Naive thymus-derived CD4-positive, alpha-beta T cell (primary cell): ENCODE measurements around the gene AXIN1. TPM values are rescaled to one million over a fixed set of nuclear protein-coding genes. Genes with fewer than 3 reads are reported as not detected.

ENCODE experiments used
- ATAC-seq: fragments of 150-1000 bp; cut with Tn5 transposase; 2 replicates; pipeline ENCODE4 v1.10.0; 2021; ENCODE audit warnings: mild to moderate bottlenecking, moderate library complexity
- CTCF ChIA-PET: fragments of 350-600 bp; sonication (Branson Sonifier 250); formaldehyde crosslinking; loops from one replicate; lab custom pipeline; 2021; ENCODE audit warnings: antibody characterized with exemption; lab: Charles Lee
- POLR2A ChIA-PET: fragments of 350-600 bp; sonication (Branson Sonifier 250); formaldehyde crosslinking; loops from one replicate; lab custom pipeline; 2021; ENCODE audit warnings: antibody characterized with exemption, inconsistent platforms; lab: Charles Lee
- DNase-seq, 9 donors: peaks; one replicate each; pipeline versions ENCODE4 v3.0.0 to v3.0.0-alpha.2; 2020 to 2022; ENCODE audit warnings: mixed read lengths in 1 of 9
- H3K27ac ChIP-seq: one replicate; pipeline ENCODE4 v1.7.0; 2013; ENCODE audit warnings: mild to moderate bottlenecking, low read depth, low read length, moderate library complexity
- H3K27me3 ChIP-seq, 2 donors: one replicate each; pipeline ENCODE4 v1.7.0; 2013; ENCODE audit warnings: low read length in 2 of 2, mild to moderate bottlenecking in 2 of 2, moderate library complexity in 2 of 2; ENCODE audit not compliant: control insufficient read depth in 2 of 2, insufficient read depth in 2 of 2
- H3K36me3 ChIP-seq, 3 experiments: 1 replicate in 2 of 3; 2 replicates in 1 of 3; pipeline ENCODE4 v1.7.0; 2013; ENCODE audit warnings: low read length in 3 of 3, mild to moderate bottlenecking in 3 of 3, moderate library complexity in 1 of 3; ENCODE audit not compliant: insufficient read depth in 3 of 3, control insufficient read depth in 2 of 3
- H3K4me1 ChIP-seq, 2 donors: one replicate each; pipeline ENCODE4 v1.7.0; 2013; ENCODE audit warnings: low read length in 2 of 2, mild to moderate bottlenecking in 2 of 2, moderate library complexity in 1 of 2; ENCODE audit not compliant: control insufficient read depth in 2 of 2, insufficient read depth in 2 of 2
- H3K4me3 ChIP-seq: 2 replicates; pipeline ENCODE4 v1.7.0; 2013; ENCODE audit warnings: mild to moderate bottlenecking, low read length
- H3K9me3 ChIP-seq, 3 experiments: 1 replicate in 2 of 3; 2 replicates in 1 of 3; pipeline ENCODE4 v1.7.0; 2013; ENCODE audit warnings: low read length in 3 of 3; ENCODE audit not compliant: control insufficient read depth in 2 of 3
- H3K27ac Mint-ChIP-seq, 9 donors: one replicate each; pipeline ENCODE4 v1.8.0; 2020 to 2022; ENCODE audit warnings: mixed read lengths in 9 of 9, mild to moderate bottlenecking in 8 of 9, moderate library complexity in 5 of 9, inconsistent platforms in 2 of 9
- H3K27me3 Mint-ChIP-seq, 5 donors: one replicate each; pipeline ENCODE4 v1.8.0; 2021 to 2022; ENCODE audit warnings: mixed read lengths in 5 of 5, mild to moderate bottlenecking in 1 of 5
- H3K36me3 Mint-ChIP-seq, 5 donors: one replicate each; pipeline ENCODE4 v1.8.0; 2020 to 2022; ENCODE audit warnings: mixed read lengths in 5 of 5, mild to moderate bottlenecking in 3 of 5, inconsistent platforms in 1 of 5
- H3K4me1 Mint-ChIP-seq, 7 donors: one replicate each; pipeline ENCODE4 v1.8.0; 2020 to 2022; ENCODE audit warnings: mixed read lengths in 7 of 7, mild to moderate bottlenecking in 3 of 7, inconsistent platforms in 1 of 7
- H3K4me3 Mint-ChIP-seq, 10 donors: one replicate each; pipeline ENCODE4 v1.8.0; 2020 to 2022; ENCODE audit warnings: mild to moderate bottlenecking in 10 of 10, mixed read lengths in 10 of 10, moderate library complexity in 6 of 10, inconsistent platforms in 2 of 10
- H3K9me3 Mint-ChIP-seq, 11 donors: one replicate each; pipeline ENCODE4 v1.8.0; 2020 to 2022; ENCODE audit warnings: mixed read lengths in 11 of 11, mild to moderate bottlenecking in 4 of 11, inconsistent platforms in 1 of 11, moderate library complexity in 1 of 11
- intact Hi-C, 2 donors: fragments of 100-400 bp; cut with micrococcal nuclease; formaldehyde crosslinking; loops; one replicate each; pipeline ENCODE4 v1.15.1; 2023
- polyA plus RNA-seq, 2 donors: library from polyadenylated mRNA; unstranded; fragments of 300-500 nt; fragmentation: Illumina TruSeq; gene quantifications; one replicate each; pipeline ENCODE4 v1.2.3, GENCODE V29; 2021
- total RNA-seq, 6 experiments: library from RNA in 5 of 6; stranded (reverse) in 5 of 6; gene quantifications; 1 replicate in 5 of 6; 2 replicates in 1 of 6; pipeline ENCODE4 v1.2.3 and lab custom pipeline; 2021 to 2026

Gene AXIN1
- total and polyA plus RNA-seq, 7 experiments from 2014 or later = 1.2 to 45.9 (median 36.2) TPM

GRCh38 chr16:255183-255582, 97.3 kb downstream of the AXIN1 start:
- no peaks in the 10 kb centered on the region for H3K27me3 Mint-ChIP-seq

DNA sequence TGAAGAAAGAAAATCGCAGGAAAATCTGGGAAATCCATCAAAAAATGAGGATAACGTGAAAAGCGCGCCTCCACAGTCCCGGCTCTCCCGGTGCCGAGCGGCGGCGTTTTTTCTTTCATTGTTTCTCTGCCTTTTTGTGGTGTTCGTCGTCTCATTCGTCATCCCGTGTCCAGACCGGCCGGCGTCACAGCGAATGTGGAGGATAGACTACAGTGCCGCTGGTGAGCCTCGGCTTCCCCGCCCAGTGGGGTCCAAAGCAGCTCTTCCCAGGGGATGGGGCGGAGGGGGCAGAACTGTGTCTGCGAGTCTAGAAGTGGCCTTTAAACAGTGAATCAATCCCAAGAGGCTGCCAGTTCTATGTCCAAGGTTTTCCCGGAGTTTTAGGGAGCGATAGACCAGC, 98.1 kb downstream of the AXIN1 start:
- Histone ChIP-seq H3K27me3 (no peaks in the 10 kb centered on the region), H3K9me3 (no peaks in the 10 kb centered on the region), H3K4me1 (peaks cover 9 to 20% of the 10 kb centered on the region in 2 donors), H3K36me3 (peaks cover 0 to 29% (median 0%) of the 10 kb centered on the region in 3 experiments), H3K4me3 (no peak overlapping the region), H3K27ac (no peak overlapping the region)
- no peak for DNase-seq
- peak overlapping the region in 6 of 10 donors; percentile 23 to 91 (median 66) for H3K4me3 Mint-ChIP-seq
- ChIA-PET CTCF (no interaction called here), POLR2A (interaction anchor here (1.0 kb wide), 1 partner anchor 19 kb away, joined by 3 read pairs; no protein-coding TSS in a partner anchor)
- H3K36me3 Mint-ChIP-seq = peaks cover 4 to 31% (median 17%) of the 10 kb centered on the region in 5 donors
- no peak for ATAC-seq
- H3K27me3 Mint-ChIP-seq = no peaks in the 10 kb centered on the region
- H3K4me1 Mint-ChIP-seq = peaks cover 12 to 44% (median 29%) of the 10 kb centered on the region in 7 donors
- H3K9me3 Mint-ChIP-seq = no peaks in the 10 kb centered on the region
- intact Hi-C loops = no loop called here
- peak overlapping the region in 6 of 9 donors; percentile 51 to 91 (median 82) for H3K27ac Mint-ChIP-seq

More at GRCh38 chr16:255183-255582, 97.3 kb downstream of the AXIN1 start:
- CTCF ChIA-PET = no interaction called here
- intact Hi-C loops = no loop called here
- POLR2A ChIA-PET = interaction anchor here (1.0 kb wide), 1 partner anchor 20 kb away, joined by 3 read pairs; no protein-coding TSS in a partner anchor
- Histone ChIP-seq H3K9me3 (no peaks in the 10 kb centered on the region), H3K36me3 (peaks cover 0 to 32% (median 0%) of the 10 kb centered on the region in 3 experiments), H3K27me3 (no peaks in the 10 kb centered on the region), H3K4me1 (peaks cover 9 to 20% of the 10 kb centered on the region in 2 donors), H3K4me3 (no peak overlapping the region), H3K27ac (no peak overlapping the region)
- peaks cover 12 to 44% (median 29%) of the 10 kb centered on the region in 7 donors for H3K4me1 Mint-ChIP-seq
- DNase-seq = no peak
- no peaks in the 10 kb centered on the region for H3K9me3 Mint-ChIP-seq
- peaks cover 4 to 31% (median 17%) of the 10 kb centered on the region in 5 donors for H3K36me3 Mint-ChIP-seq
- ATAC-seq = no peak
- peak overlapping the region in 3 of 9 donors; percentile 12 to 55 (median 40) for H3K27ac Mint-ChIP-seq
- H3K4me3 Mint-ChIP-seq = peak overlapping the region in 1 of 10 donors; percentile 45

DNA sequence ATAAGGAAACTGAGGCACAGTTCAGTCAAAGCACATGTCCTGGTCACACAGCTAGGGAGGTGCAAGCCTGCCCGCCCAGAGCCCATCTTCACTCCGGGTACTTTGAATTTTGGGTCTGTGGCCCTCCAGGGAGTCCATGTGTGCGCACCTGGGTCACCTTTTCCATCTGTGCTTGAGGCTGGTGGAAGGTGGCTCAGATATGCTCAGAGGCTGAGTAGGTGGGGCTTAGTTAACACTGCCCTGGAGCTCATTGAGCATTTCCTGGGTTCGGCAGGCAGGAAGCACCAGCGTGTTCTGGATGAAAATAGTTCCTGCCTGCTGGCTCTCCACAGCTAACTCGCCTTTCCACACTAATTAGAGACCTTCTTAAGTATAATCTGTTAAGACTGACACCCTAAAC, 98.7 kb downstream of the AXIN1 start:
- Mint-ChIP-seq H3K4me3 (peak overlapping the region in 9 of 10 donors; percentile 48 to 91 (median 63)), H3K27me3 (no peaks in the 10 kb centered on the region), H3K4me1 (peaks cover 12 to 44% (median 28%) of the 10 kb centered on the region in 7 donors), H3K27ac (peak overlapping the region in 8 of 9 donors; percentile 51 to 91 (median 82)), H3K9me3 (no peaks in the 10 kb centered on the region), H3K36me3 (peaks cover 4 to 28% (median 12%) of the 10 kb centered on the region in 5 donors)
- Histone ChIP-seq H3K36me3 (peaks cover 0 to 30% (median 0%) of the 10 kb centered on the region in 3 experiments), H3K9me3 (no peaks in the 10 kb centered on the region), H3K4me3 (no peak overlapping the region), H3K27me3 (no peaks in the 10 kb centered on the region), H3K4me1 (peaks cover 9 to 20% of the 10 kb centered on the region in 2 donors), H3K27ac (no peak overlapping the region)
- CTCF ChIA-PET = interaction anchor here (1.6 kb wide), 1 partner anchor 98 kb away, joined by 4 read pairs; no protein-coding TSS in a partner anchor
- no peak for ATAC-seq
- peak in 3 of 9 donors; percentile 17 to 26 (median 19) for DNase-seq
- POLR2A ChIA-PET = interaction anchor here (0.6 to 3.1 kb wide), 3 partner anchors 16 to 59 kb away, joined by 3 to 14 read pairs (median 3); partner anchors contain the start of gene FAM234A
- intact Hi-C loops = loop anchor here in 1 of 2 donors (2.0 kb wide), 1 partner anchor 19 kb away; the partner anchor contains the start of gene FAM234A

DNA sequence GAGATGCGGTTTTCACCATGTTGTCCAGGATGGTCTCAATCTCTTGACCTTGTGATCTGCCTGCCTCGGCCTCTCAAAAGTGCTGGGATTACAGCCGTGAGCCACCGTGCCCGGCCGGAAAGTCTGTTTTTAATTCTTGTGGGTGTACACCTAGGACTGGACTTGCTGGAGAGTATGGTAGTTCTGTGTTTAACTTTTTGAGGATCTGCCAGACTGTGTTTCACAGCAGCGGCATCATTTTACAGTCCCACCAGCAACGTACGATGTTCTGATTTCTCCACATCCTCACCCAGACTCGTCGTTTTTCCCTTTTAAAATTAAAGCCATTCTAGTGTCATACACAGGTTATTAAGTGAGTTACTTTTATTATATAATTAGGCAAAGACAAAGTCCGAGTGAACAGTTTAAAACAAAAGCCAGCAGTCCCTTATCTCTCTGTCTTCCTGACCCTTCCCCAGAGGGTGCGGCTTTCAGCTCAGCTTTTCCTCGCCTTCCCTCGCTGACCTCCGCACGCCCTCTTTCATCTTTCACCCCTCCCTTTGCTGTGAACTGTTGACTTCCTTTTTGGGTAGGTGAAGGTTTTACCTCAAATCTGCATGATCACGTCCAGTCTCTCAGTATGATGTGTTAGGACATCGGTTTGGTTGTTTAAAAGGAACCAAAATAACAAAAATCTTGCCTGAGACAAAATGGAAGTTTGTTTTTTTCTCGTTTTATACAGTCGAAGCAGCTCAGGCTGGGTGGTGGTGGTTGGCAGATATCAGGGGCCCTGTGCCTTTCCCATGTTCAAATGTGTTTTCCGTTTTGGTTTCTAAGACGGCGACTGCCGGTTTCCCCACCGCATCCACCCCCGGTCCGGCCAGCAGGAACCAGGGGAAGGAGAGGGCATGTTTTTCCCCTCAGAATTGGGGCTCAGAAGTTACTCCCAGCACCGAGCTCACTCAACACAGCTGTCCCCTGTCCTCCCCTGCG, 99.9 kb downstream of the AXIN1 start:
- CTCF ChIA-PET = interaction anchor here (0.7 to 1.6 kb wide), 2 partner anchors 39 to 99 kb away, joined by 3 to 4 read pairs; no protein-coding TSS in a partner anchor
- H3K27me3 Mint-ChIP-seq = no peaks in the 10 kb centered on the region
- peaks cover 9 to 20% of the 10 kb centered on the region in 2 donors for H3K4me1 ChIP-seq
- DNase-seq = peak in 7 of 9 donors; percentile 13 to 56 (median 27)
- no peaks in the 10 kb centered on the region for H3K9me3 Mint-ChIP-seq
- H3K27ac ChIP-seq = peak overlapping the region; percentile 72
- peaks cover 0 to 30% (median 0%) of the 10 kb centered on the region in 3 experiments for H3K36me3 ChIP-seq
- H3K4me1 Mint-ChIP-seq = peaks cover 12 to 44% (median 28%) of the 10 kb centered on the region in 7 donors
- H3K4me3 Mint-ChIP-seq = peak overlapping the region; percentile 81 to 93 (median 86)
- H3K36me3 Mint-ChIP-seq = peaks cover 4 to 31% (median 12%) of the 10 kb centered on the region in 5 donors
- peak overlapping the region; percentile 83 to 98 (median 94) for H3K27ac Mint-ChIP-seq
- intact Hi-C loops = loop anchor here (1.0 to 2.0 kb wide), 2 partner anchors 17 to 18 kb away; partner anchors contain the start of gene FAM234A (in 1 of the 2)
- POLR2A ChIA-PET = interaction anchor here (0.7 to 3.1 kb wide), 4 partner anchors 17 to 99 kb away, joined by 3 to 14 read pairs (median 4); partner anchors contain the start of genes FAM234A and LUC7L
- peak; percentile 61 for ATAC-seq
- H3K4me3 ChIP-seq = peak overlapping the region; percentile 60
- no peaks in the 10 kb centered on the region for H3K27me3 ChIP-seq
- H3K9me3 ChIP-seq = no peaks in the 10 kb centered on the region

- Histone ChIP-seq H3K4me3 (no peak overlapping the region), H3K4me1 (peaks cover 9 to 19% of the 10 kb centered on the region in 2 donors), H3K27me3 (no peaks in the 10 kb centered on the region), H3K27ac (no peak overlapping the region), H3K9me3 (no peaks in the 10 kb centered on the region), H3K36me3 (peaks cover 0 to 18% (median 0%) of the 10 kb centered on the region in 3 experiments)
- ChIA-PET POLR2A (interaction anchor here (1.7 kb wide), 1 partner anchor 14 kb away, joined by 4 read pairs; no protein-coding TSS in a partner anchor), CTCF (interaction anchor here (1.3 kb wide), 1 partner anchor 60 kb away, joined by 3 read pairs; no protein-coding TSS in a partner anchor)
- no peaks in the 10 kb centered on the region for H3K9me3 Mint-ChIP-seq
- DNase-seq (no peak), ATAC-seq (no peak)
- H3K4me1 Mint-ChIP-seq = peaks cover 15 to 29% (median 22%) of the 10 kb centered on the region in 7 donors
- intact Hi-C loops = no loop called here
- peaks cover 0 to 21% (median 6%) of the 10 kb centered on the region in 5 donors for H3K36me3 Mint-ChIP-seq
- no peak overlapping the region for H3K4me3 Mint-ChIP-seq
- no peak overlapping the region for H3K27ac Mint-ChIP-seq
- no peaks in the 10 kb centered on the region for H3K27me3 Mint-ChIP-seq
These were observed 103.1 kb downstream of the AXIN1 start for GRCh38 chr16:249431-249830.

DNA sequence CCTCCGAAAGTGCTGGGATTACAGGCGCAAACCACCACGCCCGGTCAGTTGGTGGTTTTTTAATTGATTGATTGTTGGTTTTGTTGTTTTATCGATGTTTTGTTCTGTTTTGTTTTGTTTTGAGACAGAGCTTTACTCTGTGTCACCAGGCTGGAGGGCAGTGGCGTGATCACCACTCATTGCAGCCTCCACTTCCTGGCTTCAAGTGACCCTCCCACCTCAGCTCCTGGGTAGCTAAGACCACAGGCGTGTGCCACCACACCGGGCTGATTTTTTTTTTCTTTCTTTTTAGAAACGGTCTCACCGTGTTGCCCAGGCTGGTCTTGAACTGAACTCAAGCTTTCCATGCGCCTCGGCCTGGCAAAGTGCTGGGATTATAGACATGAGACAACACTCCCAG, 105.5 kb downstream of the AXIN1 start:
- no peak overlapping the region for H3K27ac ChIP-seq
- ChIA-PET POLR2A (interaction anchor here (0.6 to 0.8 kb wide), 2 partner anchors 12 to 24 kb away, joined by 3 to 6 read pairs; no protein-coding TSS in a partner anchor), CTCF (no interaction called here)
- no peaks in the 10 kb centered on the region for H3K9me3 ChIP-seq
- H3K4me1 Mint-ChIP-seq = peaks cover 0 to 21% (median 5%) of the 10 kb centered on the region in 7 donors
- H3K4me3 ChIP-seq = no peak overlapping the region
- H3K36me3 Mint-ChIP-seq = peaks cover 0 to 17% (median 5%) of the 10 kb centered on the region in 5 donors
- H3K27me3 ChIP-seq = no peaks in the 10 kb centered on the region
- intact Hi-C loops = no loop called here
- H3K4me3 Mint-ChIP-seq = no peak overlapping the region
- peaks cover 0 to 17% (median 0%) of the 10 kb centered on the region in 3 experiments for H3K36me3 ChIP-seq
- no peak overlapping the region for H3K27ac Mint-ChIP-seq
- DNase-seq (no peak), ATAC-seq (no peak)
- H3K9me3 Mint-ChIP-seq = no peaks in the 10 kb centered on the region
- H3K4me1 ChIP-seq = peaks cover 0 to 3% of the 10 kb centered on the region in 2 donors
- no peaks in the 10 kb centered on the region for H3K27me3 Mint-ChIP-seq
